ENCODE measurements around the gene SRBD1. TPM values are rescaled to one million over a fixed set of nuclear protein-coding genes. Genes with fewer than 3 reads are reported as not detected.

Gene SRBD1
- total RNA-seq, 1 donor: 22.4 TPM

DNA sequence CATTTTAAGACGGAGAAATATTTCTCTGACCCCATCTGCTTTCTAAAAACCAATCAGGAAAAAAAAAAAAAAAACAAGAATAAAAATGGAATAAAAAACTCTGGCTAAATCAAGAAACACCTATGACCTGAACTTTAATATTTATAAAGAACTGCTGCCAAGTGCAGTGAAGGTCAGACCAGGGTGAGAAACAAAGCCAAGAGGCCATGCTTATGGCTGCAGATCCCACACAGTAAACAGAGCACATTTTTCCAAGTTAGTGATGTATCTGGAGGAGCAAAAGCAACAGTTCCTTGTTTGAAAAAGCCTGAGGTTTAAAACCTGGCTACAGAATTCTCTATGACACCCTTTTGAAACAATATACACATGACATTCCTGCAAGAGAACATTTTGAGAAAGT lies 242.3 kb downstream of the SRBD1 start:
- H3K4me3 ChIP-seq (ENCODE audit: low read depth, low read length): no peak overlapping the region
- DNase-seq (ENCODE audit: low read depth): no peak
- TF ChIP-seq, protein P1, sequence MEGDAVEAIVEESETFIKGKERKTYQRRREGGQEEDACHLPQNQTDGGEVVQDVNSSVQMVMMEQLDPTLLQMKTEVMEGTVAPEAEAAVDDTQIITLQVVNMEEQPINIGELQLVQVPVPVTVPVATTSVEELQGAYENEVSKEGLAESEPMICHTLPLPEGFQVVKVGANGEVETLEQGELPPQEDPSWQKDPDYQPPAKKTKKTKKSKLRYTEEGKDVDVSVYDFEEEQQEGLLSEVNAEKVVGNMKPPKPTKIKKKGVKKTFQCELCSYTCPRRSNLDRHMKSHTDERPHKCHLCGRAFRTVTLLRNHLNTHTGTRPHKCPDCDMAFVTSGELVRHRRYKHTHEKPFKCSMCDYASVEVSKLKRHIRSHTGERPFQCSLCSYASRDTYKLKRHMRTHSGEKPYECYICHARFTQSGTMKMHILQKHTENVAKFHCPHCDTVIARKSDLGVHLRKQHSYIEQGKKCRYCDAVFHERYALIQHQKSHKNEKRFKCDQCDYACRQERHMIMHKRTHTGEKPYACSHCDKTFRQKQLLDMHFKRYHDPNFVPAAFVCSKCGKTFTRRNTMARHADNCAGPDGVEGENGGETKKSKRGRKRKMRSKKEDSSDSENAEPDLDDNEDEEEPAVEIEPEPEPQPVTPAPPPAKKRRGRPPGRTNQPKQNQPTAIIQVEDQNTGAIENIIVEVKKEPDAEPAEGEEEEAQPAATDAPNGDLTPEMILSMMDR (IDR thresholded peaks at IDR 0.05; ENCODE audit: insufficient read depth, low read length): no peak

DNA sequence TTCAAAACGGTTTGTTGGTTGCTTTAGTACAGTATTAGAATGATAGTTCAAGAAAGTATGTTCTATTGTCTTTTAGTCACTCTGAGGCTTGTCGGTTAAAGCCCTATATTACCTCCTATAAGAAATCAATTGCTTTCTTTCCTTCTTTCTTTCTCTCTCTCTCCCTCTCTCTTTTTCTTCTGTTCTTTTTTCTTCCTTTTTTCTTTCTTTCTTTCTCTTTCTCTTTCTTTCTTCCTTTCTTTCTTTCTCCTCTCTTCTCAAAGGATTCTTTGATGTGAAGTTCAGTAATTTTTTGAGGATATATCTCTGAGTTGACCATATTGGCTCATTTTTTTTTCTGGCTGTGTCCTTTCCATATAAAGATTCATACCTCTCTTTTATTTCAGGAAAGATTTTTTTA lies 249.4 kb downstream of the SRBD1 start:
- DNase-seq (ENCODE audit: low read depth): no peak
- no peak overlapping the region for H3K4me3 ChIP-seq (ENCODE audit: low read depth, low read length)
- TF ChIP-seq, protein P1 (IDR thresholded peaks at IDR 0.05; ENCODE audit: insufficient read depth, low read length): no peak

DNA sequence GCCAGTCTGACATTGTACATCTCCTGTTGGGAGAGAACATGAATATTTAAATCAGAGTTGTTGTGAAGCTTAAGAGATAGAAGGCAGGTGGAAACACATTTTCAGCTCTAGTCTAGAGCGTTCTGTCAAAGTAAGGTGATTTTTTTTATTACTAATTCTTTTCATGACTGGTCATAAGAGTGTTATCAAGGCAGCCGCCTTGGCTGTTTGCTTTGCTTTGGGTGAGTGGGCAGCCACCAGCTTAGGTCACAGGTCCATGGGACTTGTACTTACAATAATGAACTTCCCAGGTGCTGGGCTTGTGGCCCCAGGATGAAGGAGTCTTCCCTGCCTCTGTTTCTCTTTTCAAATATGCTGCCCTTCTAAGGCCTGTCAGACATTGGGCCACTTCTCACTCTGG lies 256.3 kb downstream of the SRBD1 start:
- no peak for DNase-seq (ENCODE audit: low read depth)
- H3K4me3 ChIP-seq (ENCODE audit: low read depth, low read length): no peak overlapping the region
- TF ChIP-seq, protein P1 (IDR thresholded peaks at IDR 0.05; ENCODE audit: insufficient read depth, low read length): no peak

DNA sequence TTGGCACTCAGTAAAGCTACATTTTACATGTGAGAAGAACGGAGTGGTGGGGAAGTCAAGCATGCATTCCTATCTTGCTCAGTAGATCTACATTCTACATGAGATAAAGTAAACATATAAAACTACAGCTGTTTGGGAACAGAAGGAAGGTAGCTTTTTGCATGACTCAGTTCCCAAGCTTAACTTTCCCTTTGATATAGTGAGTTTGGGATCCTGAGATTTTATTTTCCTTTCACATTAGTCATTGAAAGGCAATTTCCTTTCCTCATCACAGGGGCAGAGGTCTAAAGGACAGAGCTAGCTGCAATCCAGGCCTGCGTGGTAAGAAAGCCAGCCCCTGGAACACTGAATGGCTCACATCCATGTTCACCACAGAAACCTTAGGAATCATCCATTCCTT lies 257.2 kb downstream of the SRBD1 start:
- TF ChIP-seq, protein P1 (IDR thresholded peaks at IDR 0.05; ENCODE audit: insufficient read depth, low read length): no peak
- peak; percentile 97 for DNase-seq (ENCODE audit: low read depth)

DNA sequence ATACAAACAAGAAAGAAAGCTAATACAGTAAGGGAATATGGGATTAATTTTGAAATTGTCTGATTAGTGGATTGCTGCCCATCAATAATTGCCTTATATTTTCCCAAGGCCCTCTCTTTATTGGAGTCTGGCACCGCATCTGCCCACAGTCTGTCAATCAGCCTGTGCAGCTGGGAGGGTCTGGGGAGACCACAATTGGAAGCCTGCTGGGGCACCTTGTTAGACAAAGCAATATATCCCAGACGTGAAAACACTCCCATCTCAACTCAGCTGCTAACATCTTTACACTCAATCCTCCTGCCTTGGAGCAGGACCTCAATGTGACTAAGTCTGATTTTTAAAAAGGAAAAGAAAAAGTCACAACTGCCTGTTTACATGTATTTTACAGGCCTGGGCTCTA lies 258.6 kb downstream of the SRBD1 start:
- DNase-seq (ENCODE audit: low read depth): no peak
- TF ChIP-seq, protein P1 (IDR thresholded peaks at IDR 0.05; ENCODE audit: insufficient read depth, low read length): no peak
- H3K4me3 ChIP-seq (ENCODE audit: low read depth, low read length): no peak overlapping the region

More for the DNA sequence above, 257.2 kb downstream of the SRBD1 start:
- no peak overlapping the region for H3K4me3 ChIP-seq (ENCODE audit: low read depth, low read length)

DNA sequence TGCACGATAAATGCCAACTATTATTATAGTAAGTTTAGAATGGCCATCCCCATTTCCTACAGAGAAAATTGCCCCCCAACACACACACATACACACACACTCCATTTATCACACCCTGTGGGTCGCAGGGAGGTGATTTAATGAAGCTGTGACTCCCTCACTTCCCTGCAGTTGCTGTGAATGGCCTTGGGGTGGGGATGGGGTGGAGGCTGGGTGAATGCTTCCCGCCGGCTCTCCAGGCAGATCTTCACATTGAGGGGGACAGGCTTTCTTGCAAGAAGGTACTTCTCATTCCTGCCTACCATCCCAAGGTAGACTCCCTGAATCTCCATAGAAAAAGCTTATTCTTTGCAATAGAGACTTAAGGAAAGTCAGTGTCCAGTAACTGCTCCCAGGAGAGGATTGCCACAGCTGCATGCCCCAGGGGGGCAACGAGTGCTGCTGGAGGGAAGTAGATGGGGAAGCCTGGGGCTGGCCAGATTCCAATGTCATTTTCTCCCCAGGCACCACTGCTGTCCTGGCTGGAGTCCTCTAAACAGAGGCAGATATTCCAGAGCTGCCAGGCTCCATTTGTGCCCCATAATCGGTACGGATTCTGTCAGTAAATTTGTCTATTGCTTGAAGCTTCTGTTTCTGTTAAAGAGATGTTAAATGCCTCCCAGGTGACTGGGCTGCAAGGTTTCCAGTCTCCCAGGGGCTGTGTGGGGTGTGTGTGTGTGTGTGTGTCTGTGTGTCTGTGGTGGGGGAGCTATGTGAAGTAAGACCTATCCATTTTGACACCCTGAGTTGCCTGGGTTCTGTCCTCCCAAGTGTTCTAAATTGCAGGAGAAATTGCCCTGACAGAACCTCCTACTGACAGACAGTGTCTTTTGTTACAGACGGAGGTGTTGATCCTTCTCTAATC lies 265.5 kb downstream of the SRBD1 start:
- no peak for DNase-seq (ENCODE audit: low read depth)
- TF ChIP-seq, protein P1 (IDR thresholded peaks at IDR 0.05; ENCODE audit: insufficient read depth, low read length): no peak

More for the DNA sequence above, 265.5 kb downstream of the SRBD1 start:
- H3K4me3 ChIP-seq (ENCODE audit: low read depth, low read length): no peak overlapping the region

Data from fibroblast of the aortic adventitia (primary cell).